Measurements from ENCODE around the gene PTPRC.

DNA sequence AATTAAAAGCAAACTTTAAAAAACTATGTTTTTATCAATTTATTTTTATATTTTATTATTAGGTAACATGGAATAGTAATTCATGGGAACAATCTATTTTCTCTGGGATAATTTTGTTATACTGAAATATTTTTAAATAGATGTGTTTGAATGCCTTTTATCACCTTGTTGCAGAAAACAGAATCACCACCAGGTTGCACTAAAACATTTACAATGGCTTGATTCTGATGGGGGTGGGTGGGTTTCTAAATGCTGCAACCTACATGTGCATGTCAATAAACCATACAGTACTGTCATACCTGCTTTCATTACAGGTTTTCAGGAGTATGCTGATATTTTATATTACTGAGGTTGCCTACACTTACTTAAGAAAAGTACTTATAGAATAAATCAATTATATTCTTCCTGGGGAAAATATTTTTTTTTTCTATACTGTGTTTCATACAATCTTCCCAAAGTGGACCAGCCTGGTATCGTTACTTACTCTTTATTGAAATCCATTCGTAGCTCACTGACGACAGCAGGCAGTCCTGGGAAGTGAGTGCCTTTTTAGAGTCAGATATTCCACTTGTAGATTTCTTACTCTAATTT is 132.8 kb downstream of the PTPRC start:
- TF ChIP-seq, protein P1, sequence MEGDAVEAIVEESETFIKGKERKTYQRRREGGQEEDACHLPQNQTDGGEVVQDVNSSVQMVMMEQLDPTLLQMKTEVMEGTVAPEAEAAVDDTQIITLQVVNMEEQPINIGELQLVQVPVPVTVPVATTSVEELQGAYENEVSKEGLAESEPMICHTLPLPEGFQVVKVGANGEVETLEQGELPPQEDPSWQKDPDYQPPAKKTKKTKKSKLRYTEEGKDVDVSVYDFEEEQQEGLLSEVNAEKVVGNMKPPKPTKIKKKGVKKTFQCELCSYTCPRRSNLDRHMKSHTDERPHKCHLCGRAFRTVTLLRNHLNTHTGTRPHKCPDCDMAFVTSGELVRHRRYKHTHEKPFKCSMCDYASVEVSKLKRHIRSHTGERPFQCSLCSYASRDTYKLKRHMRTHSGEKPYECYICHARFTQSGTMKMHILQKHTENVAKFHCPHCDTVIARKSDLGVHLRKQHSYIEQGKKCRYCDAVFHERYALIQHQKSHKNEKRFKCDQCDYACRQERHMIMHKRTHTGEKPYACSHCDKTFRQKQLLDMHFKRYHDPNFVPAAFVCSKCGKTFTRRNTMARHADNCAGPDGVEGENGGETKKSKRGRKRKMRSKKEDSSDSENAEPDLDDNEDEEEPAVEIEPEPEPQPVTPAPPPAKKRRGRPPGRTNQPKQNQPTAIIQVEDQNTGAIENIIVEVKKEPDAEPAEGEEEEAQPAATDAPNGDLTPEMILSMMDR (IDR thresholded peaks at IDR 0.05), result peak in 1 of 3 donors; percentile 21
- no peak for TF ChIP-seq POLR2AphosphoS5 (IDR thresholded peaks at IDR 0.05)
- TF ChIP-seq POLR2A (IDR thresholded peaks at IDR 0.05), result no peak
